Posterior cingulate gyrus (tissue), 11 donors: Measurements from ENCODE around the gene SLC36A3.
"Not testable (repeated sequence)": the region's sequence is repeated elsewhere in the genome, so short reads cannot be mapped to it uniquely, and the experiment has no call there.

Experiments
- DNase-seq, 10 donors: peaks; one replicate each; pipeline versions ENCODE4 v3.0.0 to v3.0.0-alpha.2; 2020 to 2021; ENCODE audit warnings: mixed read lengths in 3 of 10
- intact Hi-C: fragments of 100-400 bp; cut with DNase I; formaldehyde crosslinking; loops from one replicate; pipeline ENCODE4 v1.15.1; 2023

SLC36A3 gene

DNA sequence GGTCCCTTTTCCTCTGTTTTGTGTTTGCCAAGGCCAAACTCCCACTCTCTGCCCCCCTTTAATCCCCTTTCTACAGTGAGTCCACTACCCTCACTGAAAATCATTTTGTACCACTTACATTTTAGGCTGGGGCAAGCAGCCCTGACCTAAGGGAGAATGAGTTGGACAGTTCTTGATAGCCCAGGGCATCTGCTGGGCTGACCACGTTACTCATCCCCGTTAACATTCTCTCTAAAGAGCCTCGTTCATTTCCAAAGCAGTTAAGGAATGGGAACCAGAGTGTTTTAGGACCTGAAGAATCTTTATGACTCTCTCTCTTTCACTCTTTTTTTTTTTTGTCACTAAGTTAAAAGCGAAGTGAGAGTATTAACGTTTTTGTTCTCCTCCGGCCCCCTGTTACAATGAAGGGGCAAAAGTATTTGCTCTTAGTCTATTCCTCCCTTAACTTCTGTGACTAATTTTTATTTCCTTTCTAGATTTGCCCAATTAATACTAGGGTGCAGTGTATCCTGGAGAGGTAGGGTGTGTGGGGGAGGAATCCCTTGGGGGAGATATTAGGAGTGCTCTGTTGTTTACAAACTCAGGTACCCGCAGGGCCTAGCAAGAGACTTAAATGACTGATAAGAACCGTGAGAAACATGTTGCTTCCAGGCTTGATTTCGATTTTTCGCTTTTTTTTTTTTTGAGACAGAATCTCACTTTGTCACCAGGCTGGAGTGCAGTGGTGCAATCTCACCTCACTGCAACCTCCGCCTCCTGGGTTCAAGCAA is 35.9 kb downstream of the SLC36A3 start:
- DNase-seq = no peak
- intact Hi-C loops = no loop called here

DNA sequence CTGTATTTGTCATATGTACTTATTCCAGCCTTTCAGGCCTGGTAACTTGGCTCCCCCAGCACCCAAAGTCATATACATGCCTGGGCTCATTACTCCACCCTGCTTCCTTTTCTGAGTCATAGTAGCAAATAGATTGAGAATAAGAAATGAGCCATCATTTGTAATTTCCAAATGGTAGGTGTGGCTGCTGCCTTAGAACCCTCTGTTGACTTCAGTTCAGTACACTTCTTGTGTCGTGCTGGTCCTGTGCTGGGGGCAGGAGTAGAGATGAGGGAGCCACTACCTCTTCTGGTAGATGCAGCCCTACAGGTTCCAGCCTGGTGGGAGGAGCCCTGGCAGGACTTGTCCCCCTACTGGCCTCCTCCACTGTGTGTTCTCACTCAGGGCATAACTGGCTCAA is 39.5 kb downstream of the SLC36A3 start:
- intact Hi-C loops = no loop called here
- no peak for DNase-seq

DNA sequence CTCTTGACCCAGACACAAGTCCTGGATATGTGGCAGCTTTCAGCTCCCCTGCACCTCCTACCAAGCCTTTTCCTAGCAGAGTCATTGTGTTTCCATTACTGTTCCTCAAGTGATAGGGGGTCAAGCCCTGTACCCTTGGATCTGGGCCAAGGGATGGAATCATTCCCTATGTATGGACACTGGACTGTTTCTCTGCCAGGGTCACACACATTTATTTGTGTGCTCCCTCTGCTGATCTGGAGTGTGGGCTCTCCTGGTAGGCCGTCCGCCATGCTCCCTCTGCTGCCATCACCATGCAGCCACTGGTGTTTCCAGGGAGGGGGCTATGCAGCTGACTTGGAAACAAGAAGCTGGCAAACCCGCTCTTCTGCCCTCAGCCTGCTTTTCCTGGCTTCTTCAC is 41.0 kb downstream of the SLC36A3 start:
- no peak for DNase-seq
- intact Hi-C loops = no loop called here

DNA sequence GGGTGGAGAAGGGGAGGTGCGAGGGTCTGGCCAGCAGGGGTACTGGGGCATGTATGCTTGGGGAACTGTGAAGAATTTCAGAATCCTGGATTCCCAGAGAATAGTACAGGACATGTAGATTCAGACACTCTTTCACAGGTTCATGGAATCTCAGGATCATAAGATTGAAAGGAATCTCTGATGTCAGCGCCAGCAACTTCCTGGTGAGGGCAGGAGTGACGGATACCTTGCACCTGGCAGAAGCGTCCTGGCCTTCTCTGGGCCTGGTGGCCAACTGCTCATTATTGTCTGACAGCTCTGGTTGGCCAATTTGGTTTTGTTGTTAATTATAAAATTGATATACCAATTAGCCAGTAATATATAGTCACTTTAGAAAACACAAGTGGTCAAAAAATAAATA is 43.6 kb downstream of the SLC36A3 start:
- intact Hi-C loops = no loop called here
- DNase-seq = no peak

DNA sequence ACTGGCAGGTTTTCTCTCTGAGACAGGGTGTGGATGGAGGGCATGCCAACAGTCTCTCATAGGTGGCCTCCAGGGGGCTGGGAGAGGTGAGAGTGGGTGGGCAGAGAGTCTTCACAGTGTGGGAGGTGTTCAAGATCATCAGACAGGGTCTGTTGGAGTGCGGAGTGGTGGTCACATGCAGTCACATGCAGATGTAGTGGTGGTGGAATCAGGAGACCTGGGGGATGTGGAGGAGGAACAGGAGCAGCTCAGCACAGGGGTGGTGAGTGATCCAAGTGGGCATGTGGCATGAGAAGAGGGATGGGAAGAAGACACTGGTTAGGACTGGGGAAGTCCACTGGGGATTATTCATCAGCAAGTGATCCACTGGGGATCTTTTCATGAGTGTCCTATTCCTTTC is 44.8 kb downstream of the SLC36A3 start:
- DNase-seq = no peak
- intact Hi-C loops = no loop called here

DNA sequence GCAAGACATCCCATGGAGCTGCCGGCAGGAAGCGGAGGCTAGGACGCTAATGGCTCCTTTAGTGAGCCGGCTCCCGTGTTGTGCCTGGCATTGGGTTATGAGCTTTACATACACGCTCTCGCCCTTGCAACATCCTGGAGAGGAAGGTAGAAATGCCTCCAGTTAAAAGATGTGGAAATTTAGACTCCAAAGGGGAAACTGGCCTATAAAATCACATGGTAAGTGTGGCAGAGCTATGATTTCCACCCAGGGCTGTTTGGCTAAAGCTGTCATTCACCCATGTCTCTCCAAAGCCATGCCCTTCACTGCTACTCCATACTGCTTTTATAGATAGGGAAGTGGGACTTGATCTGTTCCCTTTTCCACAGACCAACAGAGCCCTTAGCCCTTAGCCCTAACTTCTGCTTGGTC is 45.4 kb downstream of the SLC36A3 start:
- intact Hi-C loops = no loop called here
- DNase-seq = no peak

DNA sequence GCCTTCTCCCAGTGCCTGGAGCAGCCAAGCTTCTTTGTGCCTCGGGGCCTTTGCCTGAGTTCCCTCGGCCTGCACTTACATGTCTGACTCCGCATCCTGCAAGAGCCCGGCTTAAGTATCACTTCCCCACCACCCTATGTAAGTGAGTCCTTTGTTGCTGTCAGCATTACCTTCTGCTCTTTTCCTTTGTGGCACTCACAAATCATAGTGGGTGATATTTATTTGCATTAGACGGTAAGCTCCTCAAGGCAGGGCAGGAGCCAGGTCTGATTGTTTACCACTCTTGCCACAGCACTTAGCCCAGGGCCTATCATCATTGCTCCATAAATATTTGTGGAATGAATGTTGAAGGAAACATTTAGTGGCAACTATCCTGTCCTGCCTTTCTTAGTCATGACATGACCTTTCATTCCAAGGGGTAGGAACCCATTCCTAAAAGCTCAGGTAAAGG is 45.8 kb downstream of the SLC36A3 start:
- intact Hi-C loops = no loop called here
- no peak for DNase-seq

DNA sequence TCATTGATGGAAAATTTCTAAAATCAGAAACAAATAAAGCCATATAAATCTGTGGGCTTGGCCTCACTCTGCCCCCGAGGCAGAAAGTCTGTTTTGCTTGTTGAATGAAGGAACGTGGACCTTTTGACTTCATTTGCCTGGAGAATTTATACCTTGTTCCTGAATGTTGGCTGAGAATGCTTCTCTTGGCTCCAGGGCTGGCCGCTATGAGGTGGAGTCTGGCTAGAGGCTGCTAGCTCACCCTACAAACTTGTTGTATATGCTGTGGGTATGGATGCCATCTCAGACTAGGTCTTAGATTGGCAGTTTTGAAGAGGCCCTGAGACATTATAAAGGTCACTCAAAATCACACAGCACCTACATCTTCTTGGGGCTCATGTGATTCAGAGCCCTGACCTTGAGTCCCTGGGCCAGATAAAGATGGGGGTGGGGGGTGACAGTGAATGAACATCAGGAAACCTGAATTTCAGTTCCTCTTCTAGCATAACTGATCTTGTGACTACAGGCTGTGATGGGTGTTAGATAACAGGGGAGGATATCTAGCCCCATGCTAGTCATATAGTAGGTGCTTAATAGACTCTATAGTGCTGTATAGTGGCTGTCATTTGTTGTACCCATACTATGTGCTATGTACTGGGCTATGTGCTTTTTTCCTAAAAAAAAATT is 47.8 kb downstream of the SLC36A3 start:
- DNase-seq = no peak
- intact Hi-C loops = no loop called here

DNA sequence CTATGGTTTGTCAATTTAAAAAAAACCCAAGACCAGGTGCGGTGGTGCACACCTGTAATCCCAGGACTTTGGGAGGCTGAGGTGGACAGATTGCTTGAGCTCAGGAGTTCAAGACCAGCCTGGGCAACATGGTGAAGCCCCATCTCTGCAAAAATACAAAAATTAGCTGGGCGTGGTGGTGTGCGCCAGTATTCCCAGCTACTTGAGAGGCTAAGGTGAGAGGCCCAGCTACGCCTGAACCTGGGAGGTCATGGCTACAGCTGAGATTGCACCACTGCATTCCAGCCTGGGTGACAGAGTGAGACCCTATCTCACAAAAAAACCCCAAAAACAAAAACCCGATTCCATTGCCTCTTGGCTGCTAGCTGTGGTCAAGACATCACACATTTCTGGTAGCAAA is 48.6 kb downstream of the SLC36A3 start:
- intact Hi-C loops = loop anchor here (5.0 kb wide), 1 partner anchor 192 kb away; the partner anchor contains the start of gene SLC36A1
- not testable (repeated sequence) for DNase-seq

DNA sequence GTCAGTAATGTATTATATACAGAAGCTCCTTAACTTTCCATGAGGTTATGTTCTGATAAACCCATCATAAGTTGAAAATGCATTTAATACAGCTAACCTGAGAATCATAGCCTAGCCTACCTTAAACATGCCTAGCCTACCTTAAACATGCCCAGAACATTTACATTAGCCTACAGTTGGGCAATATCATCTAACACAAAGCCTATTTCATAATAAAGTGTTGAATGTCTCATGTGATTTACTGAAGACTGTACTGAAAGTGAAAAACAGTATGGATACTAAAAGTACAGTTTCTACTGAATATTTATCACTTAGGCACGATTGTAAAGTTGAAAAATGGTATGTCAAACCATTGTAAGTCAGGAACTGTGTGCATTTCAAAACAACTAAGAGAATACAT is 49.0 kb downstream of the SLC36A3 start:
- DNase-seq = no peak
- intact Hi-C loops = loop anchor here (5.0 kb wide), 1 partner anchor 193 kb away; the partner anchor contains the start of gene SLC36A1

DNA sequence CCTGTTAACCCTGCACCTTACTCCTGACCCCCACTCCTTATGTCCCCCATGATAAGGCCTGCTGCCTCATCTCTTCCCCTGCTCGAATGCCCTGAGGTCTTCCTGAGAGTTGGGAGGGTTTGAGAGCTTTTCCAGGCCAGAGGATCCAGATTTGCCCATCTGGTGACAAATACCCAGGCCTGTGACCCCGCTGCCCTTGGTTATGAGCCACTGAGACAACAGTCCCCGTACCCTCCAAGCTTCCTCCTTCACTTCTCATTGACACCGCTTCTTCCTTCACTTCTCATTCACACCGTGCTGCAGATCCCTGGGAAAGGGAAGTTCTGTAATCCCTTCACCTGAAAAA is 50.0 kb downstream of the SLC36A3 start:
- DNase-seq = no peak
- intact Hi-C loops = loop anchor here (5.0 kb wide), 1 partner anchor 194 kb away; the partner anchor contains the start of gene SLC36A1

DNA sequence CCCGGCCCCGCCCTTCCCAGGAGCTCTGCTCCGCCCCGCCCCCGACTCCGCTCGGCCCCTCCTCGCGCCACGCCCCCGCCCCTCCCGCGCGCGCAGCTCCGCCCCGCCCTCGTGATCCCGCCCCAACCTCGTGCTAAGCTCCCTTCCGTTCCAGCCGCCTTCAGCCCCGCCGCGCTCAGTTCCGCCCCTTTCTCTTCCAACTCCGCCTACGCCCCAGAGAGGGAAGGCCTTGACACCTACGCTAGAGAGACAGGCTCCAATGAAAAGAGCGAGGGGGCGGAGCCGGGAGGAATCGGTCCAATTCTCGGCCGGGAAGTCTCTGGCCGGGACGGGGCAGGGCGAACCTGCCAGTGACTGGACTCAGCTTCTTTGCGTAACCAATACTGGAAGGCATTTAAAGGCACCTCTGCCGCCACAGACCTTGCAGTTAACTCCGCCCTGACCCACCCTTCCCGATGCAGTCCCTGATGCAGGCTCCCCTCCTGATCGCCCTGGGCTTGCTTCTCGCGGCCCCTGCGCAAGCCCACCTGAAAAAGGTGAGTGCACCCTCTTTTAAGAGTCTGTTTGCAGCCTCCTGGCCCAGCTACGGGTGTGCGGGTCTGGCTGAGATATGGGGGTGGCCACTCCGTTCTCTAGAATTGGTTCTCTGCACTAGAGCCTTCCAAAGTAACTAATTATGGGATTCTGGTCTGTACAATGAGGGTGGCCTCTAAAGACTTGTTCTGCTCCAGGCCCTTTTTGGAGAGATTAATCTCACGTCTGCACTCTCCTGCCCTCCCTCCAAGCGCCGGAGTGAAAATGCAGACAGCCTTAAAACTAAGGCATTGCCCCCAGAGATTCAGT is 50.6 kb downstream of the SLC36A3 start, which contains the start of gene GM2A:
Gene GM2A, plus strand, starts transcription at position 424 of the 843 bp plus-strand sequence. Its CDS starts 32 bp downstream, at position 456.
- DNase-seq = peak; percentile 98 to 100 (median 99)

DNA sequence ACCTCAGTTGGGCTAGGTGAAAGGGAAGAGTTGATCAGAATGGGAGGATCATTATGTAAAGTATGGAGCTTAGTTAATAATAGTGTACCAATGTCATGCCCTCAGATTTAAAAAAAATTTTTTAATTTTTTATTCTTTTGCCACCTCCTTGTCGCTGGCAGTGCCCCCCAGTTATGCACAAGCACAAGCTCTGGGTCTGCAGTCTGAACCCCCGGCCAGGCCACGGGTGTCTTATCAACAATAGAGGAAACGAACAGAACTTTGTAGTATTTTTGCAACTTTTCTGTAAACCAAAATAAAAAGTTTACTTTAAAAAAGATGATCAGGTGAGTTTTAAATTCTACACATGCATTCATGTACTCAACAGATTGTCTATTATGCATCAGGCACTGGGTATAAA is 51.9 kb downstream of the SLC36A3 start:
- intact Hi-C loops = loop anchor here (5.0 kb wide), 1 partner anchor 196 kb away; the partner anchor contains the start of gene SLC36A1
- no peak for DNase-seq

More for the DNA sequence above, 50.6 kb downstream of the SLC36A3 start, which contains the start of gene GM2A:
- intact Hi-C loops = loop anchor here (5.0 kb wide), 1 partner anchor 194 kb away; the partner anchor contains the start of gene SLC36A1

DNA sequence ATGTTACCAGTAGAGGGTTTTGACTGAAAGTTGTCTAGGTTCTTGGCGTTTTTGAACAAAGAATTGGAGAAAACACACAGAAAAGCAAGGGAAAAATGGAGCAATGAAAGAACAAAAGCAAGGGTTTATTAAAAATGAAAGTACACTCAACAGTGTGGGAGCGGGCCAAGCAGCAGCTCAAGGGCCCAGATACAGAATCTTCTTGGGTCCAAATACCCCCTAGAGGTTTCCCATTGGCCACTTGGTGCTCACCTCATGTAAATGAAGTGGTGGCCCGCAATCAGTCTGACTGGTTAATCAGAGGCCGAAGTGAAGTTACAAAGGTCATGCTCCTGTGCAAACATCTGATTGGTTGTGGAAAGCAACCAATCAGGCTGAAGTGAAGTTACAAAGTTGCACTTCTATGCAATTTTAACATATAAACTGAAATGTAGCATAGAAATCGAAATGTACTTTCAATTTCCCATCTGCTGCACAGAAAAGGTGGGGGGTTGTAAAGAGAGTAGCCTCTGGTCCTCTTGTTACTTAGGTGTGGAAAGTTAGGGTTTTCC is 52.5 kb downstream of the SLC36A3 start:
- DNase-seq = no peak
- intact Hi-C loops = loop anchor here (5.0 kb wide), 1 partner anchor 196 kb away; the partner anchor contains the start of gene SLC36A1

DNA sequence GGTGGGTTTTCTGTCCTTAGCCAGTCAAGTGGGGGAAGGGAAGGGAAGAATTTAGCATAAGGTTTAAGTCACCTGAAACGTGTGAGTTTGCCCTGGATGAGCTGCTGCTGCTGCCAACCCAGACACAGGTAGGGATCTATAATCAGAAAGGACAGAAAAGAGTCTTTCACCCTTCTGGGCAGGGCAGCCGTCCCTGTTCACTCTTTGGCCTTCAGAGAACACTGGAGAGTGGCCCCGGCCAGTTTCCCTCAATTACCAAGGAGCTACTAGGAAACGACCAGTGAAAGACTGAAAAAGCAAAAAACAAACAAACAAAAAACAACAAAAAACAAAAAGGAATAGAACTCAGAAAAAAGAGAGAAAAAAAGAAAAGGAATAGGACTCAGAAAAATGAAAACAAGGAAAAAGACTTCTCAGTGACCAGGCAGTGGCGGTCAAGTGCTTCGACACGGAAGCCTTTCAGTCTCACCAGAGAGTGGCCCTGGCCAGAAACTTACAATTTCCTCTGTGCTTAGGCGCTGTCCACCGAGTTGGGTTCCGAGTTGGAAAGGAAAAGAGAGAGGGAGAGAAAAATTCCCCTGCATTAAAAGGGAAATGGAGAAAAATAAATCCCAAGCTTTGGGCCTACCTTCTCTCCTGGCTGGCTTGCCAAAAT is 53.1 kb downstream of the SLC36A3 start:
- DNase-seq = no peak
- intact Hi-C loops = loop anchor here (5.0 kb wide), 1 partner anchor 197 kb away; the partner anchor contains the start of gene SLC36A1

DNA sequence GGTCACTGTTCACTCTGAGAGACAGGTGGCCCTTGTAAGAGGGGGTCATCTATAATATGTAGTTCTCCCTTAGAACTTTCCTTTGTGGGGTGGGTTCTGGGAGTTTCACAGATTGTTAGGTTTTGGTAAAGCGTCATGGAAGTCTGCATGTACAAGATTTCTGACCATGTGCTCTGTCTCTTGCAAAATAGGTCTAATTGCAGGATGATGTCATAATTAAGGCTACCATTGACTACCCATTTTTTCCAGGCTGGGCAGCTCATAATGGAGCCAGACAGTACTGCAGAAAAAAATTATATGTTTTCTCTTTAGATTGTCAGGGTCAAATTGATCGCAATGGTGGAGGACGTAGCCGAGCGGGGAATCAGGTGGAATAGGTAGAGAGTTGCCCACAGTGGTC is 54.3 kb downstream of the SLC36A3 start:
- intact Hi-C loops = no loop called here
- no peak for DNase-seq

DNA sequence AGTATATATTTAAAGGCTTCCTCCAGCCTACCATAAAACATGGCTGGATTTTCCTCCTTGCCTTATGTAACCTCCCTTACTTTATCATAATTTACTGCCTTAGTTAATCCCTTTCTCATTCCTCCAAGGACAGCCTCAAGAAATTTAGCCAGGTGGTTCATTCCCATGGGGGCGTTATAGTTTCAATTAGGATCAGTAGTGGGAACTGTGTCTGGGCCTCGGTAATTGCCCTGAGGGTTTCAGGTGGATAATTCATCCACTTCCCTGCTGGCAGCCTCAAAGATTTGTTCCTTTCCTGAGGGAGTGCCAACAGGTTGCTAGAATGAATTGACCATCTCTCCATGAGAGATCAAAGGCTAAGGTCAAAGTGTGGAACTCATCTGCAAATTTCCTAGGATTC is 54.9 kb downstream of the SLC36A3 start:
- intact Hi-C loops = no loop called here
- no peak for DNase-seq

DNA sequence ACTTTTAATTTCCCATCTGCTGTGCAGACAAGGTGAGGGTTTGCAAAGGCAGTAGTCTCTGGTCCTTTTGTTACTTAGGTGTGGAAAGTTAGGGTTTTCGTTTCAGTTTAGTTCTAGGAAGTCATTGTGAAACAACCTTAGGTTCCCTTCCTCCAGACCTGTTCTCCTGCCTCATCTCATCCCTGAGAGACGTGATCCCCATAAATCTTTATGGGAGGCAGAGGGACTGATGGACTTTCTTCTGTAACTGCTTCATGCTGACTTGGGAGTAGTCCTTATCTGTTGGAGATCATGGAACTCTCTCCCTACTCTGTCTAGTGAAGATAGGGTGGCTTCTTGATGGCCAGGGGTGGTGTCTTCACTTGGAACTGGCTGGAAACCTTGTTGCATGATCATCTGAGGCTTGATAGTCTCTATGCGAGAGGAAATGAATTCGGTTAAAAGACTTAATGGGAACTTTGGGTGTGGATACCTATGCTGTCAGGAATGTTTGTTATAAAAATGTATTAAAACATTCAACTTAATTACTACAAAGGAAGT is 57.8 kb downstream of the SLC36A3 start:
- intact Hi-C loops = no loop called here
- DNase-seq = no peak

DNA sequence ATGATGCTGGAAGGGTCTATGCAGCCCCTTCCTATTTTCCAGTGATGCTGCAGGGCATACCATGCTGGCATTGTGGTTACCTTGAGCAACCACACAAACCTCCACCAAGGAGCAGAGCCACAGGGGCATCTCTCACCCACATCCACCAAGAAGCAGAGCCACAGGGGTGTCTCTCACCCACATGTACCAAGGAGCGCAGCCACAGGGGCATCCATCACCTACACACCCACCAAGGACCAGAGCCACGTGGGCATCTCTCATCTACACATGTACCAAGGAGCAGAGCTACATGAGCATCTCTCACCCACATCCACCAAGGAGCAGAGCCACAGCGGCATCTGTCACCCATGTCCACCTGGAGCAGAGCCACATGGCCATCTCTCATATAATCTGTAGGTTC is 59.4 kb downstream of the SLC36A3 start:
- DNase-seq = peak in 1 of 10 donors; percentile 40
- intact Hi-C loops = no loop called here
